Epithelial cell of proximal tubule (primary cell): Measurements from ENCODE around the gene FITM1. TPM values are rescaled to one million over a fixed set of nuclear protein-coding genes. Genes with fewer than 3 reads are reported as not detected.

Source experiments
- DNase-seq: peaks from one replicate; pipeline ENCODE4 v3.0.0-alpha.2; 2011; ENCODE audit warnings: low read depth
- H3K4me3 ChIP-seq: 2 replicates; pipeline ENCODE4 v1.5.1; 2011; ENCODE audit warnings: low read depth, mild to moderate bottlenecking, low read length
- CTCF ChIP-seq: conservative IDR thresholded peaks from 2 replicates; pipeline ENCODE4 v1.5.1; 2012; ENCODE audit warnings: low read depth, mild to moderate bottlenecking, low read length
- total RNA-seq: library from RNA; depleted of rRNA; stranded (reverse); fragments of >200 nt; gene quantifications from 2 replicates; pipeline ENCODE4 v1.2.3, GENCODE V29; 2015

Gene FITM1
- total RNA-seq, 1 donor from 2014 or later = not detected

- no peak for DNase-seq
- H3K4me3 ChIP-seq = peak overlapping the region; percentile 94
- TF ChIP-seq CTCF = no peak
Measured at GRCh38 chr14:24093207-24093900, 37.1 kb upstream of the FITM1 start.

- peak; percentile 24 for TF ChIP-seq CTCF
- H3K4me3 ChIP-seq = peak within 1 kb of the TSS; percentile 94
- DNase-seq = no peak
Measured at GRCh38 chr14:24093901-24094840, 36.3 kb upstream of the FITM1 start, which contains the start of gene PCK2. TSS of gene PCK2 (plus strand) at chr14:24094311. CDS start at chr14:24094406, 95 bp downstream.

GRCh38 chr14:24094841-24095270 is 35.6 kb upstream of the FITM1 start:
- H3K4me3 ChIP-seq = peak overlapping the region; percentile 94
- no peak for TF ChIP-seq CTCF
- no peak for DNase-seq

- no peak for TF ChIP-seq CTCF
- H3K4me3 ChIP-seq = peak overlapping the region; percentile 94
- no peak for DNase-seq
Measured at GRCh38 chr14:24095271-24096068, 35.0 kb upstream of the FITM1 start.

GRCh38 chr14:24096545-24097181 is 33.8 kb upstream of the FITM1 start:
- DNase-seq = no peak
- no peak overlapping the region for H3K4me3 ChIP-seq
- TF ChIP-seq CTCF = no peak
